ENCODE measurements around the gene CYP3A7.

CYP3A7 gene

DNA sequence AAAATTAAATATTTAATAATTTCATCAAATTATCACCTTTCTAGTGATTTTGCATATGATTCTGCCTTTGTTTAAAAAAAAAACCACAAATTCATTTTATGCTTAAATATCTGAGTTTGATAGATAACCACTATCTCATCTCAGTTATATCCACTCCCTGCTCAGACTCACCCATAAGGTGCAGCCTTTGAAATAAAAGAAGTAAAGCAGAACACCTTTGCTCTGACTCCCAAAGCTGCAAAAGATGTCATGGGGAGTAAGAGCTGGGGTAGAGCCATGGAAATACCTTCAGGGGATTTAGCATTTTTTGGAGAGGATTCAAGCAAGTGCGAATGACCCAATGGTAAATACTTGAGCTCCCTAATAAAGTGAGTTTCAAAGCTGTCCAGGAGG is 40.1 kb downstream of the CYP3A7 start:
- H3K9me2 ChIP-seq (replicated peaks; ENCODE audit: low read depth, low read length), result no peaks in the 10 kb centered on the region
- H3K9ac ChIP-seq (ENCODE audit: low read depth, low read length, poor library complexity, severe bottlenecking), result no peak overlapping the region
- H3K4me3 ChIP-seq (ENCODE audit: low read length, poor library complexity, severe bottlenecking), result no peak overlapping the region
- no peaks in the 10 kb centered on the region for H3K79me2 ChIP-seq (ENCODE audit: insufficient read depth, low read length)
- H3K9me3 ChIP-seq (ENCODE audit: insufficient read depth, low read depth, low read length), result no peaks in the 10 kb centered on the region
- H3K27me3 ChIP-seq (ENCODE audit: insufficient read depth, low read length, poor library complexity, severe bottlenecking), result no peaks in the 10 kb centered on the region
- H3F3A ChIP-seq (ENCODE audit: low read depth), result no peaks in the 10 kb centered on the region
- TF ChIP-seq, protein P1, sequence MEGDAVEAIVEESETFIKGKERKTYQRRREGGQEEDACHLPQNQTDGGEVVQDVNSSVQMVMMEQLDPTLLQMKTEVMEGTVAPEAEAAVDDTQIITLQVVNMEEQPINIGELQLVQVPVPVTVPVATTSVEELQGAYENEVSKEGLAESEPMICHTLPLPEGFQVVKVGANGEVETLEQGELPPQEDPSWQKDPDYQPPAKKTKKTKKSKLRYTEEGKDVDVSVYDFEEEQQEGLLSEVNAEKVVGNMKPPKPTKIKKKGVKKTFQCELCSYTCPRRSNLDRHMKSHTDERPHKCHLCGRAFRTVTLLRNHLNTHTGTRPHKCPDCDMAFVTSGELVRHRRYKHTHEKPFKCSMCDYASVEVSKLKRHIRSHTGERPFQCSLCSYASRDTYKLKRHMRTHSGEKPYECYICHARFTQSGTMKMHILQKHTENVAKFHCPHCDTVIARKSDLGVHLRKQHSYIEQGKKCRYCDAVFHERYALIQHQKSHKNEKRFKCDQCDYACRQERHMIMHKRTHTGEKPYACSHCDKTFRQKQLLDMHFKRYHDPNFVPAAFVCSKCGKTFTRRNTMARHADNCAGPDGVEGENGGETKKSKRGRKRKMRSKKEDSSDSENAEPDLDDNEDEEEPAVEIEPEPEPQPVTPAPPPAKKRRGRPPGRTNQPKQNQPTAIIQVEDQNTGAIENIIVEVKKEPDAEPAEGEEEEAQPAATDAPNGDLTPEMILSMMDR (conservative IDR thresholded peaks at IDR 0.05; ENCODE audit: low read length), result no peak
- no peak for TF ChIP-seq EZH2phosphoT487 (IDR thresholded peaks at IDR 0.05; ENCODE audit: borderline replicate concordance)
- no peak overlapping the region for H2AFZ ChIP-seq (ENCODE audit: low read length)
- H3K4me2 ChIP-seq (ENCODE audit: low read depth, low read length, poor library complexity, severe bottlenecking), result no peak overlapping the region
- no peaks in the 10 kb centered on the region for H3K4me1 ChIP-seq (ENCODE audit: insufficient read depth, low read length, poor library complexity, severe bottlenecking)
- no peaks in the 10 kb centered on the region for H4K20me1 ChIP-seq (ENCODE audit: insufficient read depth, low read length, poor library complexity, severe bottlenecking)
- no peaks in the 10 kb centered on the region for H3K36me3 ChIP-seq (ENCODE audit: insufficient read depth, low read length)

DNA sequence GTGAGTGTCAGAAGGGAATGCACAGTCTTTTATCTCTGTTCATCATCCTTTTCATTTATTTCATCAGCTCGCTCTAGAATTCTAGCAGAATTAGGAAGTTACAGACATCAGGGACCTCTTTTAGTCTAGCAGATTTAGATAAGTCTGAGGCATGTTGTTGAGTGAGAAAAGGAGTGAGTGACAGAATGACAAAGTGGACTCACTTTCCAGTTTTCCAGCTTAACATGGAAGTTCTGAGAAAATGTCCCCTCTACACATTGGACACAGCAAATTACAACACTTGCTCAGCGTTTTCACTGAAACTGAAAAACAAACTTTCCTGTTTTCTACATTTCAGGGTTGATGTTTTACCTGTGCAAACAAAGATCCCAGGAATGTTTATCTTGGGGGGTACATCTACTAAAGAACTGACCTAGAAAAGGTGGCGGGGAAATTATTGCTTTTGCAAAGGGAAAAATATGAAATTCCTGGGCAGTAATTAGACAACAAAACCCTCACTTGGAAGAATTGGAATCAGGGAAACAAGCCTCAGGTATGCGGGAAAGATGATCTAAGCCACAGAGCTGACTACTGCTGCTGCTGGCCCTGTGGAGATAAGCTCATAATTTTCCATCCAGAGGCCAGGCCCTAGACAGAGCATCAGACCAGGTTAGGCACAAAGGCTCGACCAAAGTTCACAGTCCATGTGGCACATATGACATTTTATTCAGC is 40.6 kb downstream of the CYP3A7 start:
- no peaks in the 10 kb centered on the region for H3K9me3 ChIP-seq (ENCODE audit: insufficient read depth, low read depth, low read length)
- no peak overlapping the region for H3K4me3 ChIP-seq (ENCODE audit: low read length, poor library complexity, severe bottlenecking)
- H3K4me1 ChIP-seq (ENCODE audit: insufficient read depth, low read length, poor library complexity, severe bottlenecking), result no peaks in the 10 kb centered on the region
- no peak overlapping the region for H3K9ac ChIP-seq (ENCODE audit: low read depth, low read length, poor library complexity, severe bottlenecking)
- TF ChIP-seq, protein P1 (conservative IDR thresholded peaks at IDR 0.05; ENCODE audit: low read length), result no peak
- TF ChIP-seq EZH2phosphoT487 (IDR thresholded peaks at IDR 0.05; ENCODE audit: borderline replicate concordance), result no peak
- no peaks in the 10 kb centered on the region for H3K36me3 ChIP-seq (ENCODE audit: insufficient read depth, low read length)
- H2AFZ ChIP-seq (ENCODE audit: low read length), result no peak overlapping the region
- no peaks in the 10 kb centered on the region for H3K79me2 ChIP-seq (ENCODE audit: insufficient read depth, low read length)
- H4K20me1 ChIP-seq (ENCODE audit: insufficient read depth, low read length, poor library complexity, severe bottlenecking), result no peaks in the 10 kb centered on the region
- no peaks in the 10 kb centered on the region for H3K9me2 ChIP-seq (replicated peaks; ENCODE audit: low read depth, low read length)
- no peaks in the 10 kb centered on the region for H3K27me3 ChIP-seq (ENCODE audit: insufficient read depth, low read length, poor library complexity, severe bottlenecking)
- no peaks in the 10 kb centered on the region for H3F3A ChIP-seq (ENCODE audit: low read depth)
- no peak overlapping the region for H3K4me2 ChIP-seq (ENCODE audit: low read depth, low read length, poor library complexity, severe bottlenecking)

DNA sequence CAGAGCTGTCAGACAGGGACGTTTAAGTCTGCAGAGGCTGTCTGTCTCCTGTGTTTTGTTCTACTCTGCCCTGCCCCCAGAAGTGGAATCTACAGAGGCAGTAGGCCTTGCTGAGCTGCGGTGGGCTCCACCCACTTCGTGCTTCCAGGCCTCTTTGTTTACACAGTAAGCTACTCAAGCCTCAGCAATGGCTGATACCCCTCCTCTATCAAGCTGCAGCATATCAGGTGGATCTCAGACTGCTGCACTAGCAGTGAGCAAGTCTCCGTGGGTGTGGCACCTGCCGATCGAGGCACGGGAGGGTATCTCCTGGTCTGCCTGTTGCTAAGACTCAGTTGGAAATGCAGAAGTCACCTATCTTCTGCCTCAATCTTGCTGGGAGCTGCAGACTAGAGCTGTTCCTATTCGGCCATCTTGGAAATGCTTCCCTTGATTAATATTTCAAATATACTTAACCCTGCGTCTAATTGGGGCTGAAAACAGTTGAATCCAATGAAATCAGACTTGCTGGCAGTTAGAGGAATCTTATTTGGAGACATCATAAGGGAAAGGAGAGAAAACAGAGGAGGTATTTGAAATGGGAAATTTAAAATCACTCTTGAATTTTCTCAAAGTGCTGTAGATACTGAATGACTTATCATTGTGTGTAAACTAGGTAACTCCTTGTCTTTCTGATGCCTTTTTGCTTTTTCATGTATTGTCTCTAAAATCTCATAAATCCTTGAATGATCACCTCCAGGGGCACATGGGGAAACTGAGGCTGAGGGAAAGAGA is 41.4 kb downstream of the CYP3A7 start:
- Histone ChIP-seq H3K79me2 (ENCODE audit: insufficient read depth, low read length) (no peaks in the 10 kb centered on the region), H3K4me1 (ENCODE audit: insufficient read depth, low read length, poor library complexity, severe bottlenecking) (no peaks in the 10 kb centered on the region), H3K4me3 (ENCODE audit: low read length, poor library complexity, severe bottlenecking) (no peak overlapping the region), H3K9ac (ENCODE audit: low read depth, low read length, poor library complexity, severe bottlenecking) (no peak overlapping the region), H3K9me3 (ENCODE audit: insufficient read depth, low read depth, low read length) (no peaks in the 10 kb centered on the region), H3K9me2 (replicated peaks; ENCODE audit: low read depth, low read length) (no peaks in the 10 kb centered on the region), H3K36me3 (ENCODE audit: insufficient read depth, low read length) (no peaks in the 10 kb centered on the region), H4K20me1 (ENCODE audit: insufficient read depth, low read length, poor library complexity, severe bottlenecking) (no peaks in the 10 kb centered on the region), H3K27me3 (ENCODE audit: insufficient read depth, low read length, poor library complexity, severe bottlenecking) (no peaks in the 10 kb centered on the region), H2AFZ (ENCODE audit: low read length) (no peak overlapping the region), H3K4me2 (ENCODE audit: low read depth, low read length, poor library complexity, severe bottlenecking) (no peak overlapping the region), H3F3A (ENCODE audit: low read depth) (no peaks in the 10 kb centered on the region)
- no peak for TF ChIP-seq EZH2phosphoT487 (IDR thresholded peaks at IDR 0.05; ENCODE audit: borderline replicate concordance)
- TF ChIP-seq, protein P1 (conservative IDR thresholded peaks at IDR 0.05; ENCODE audit: low read length), result no peak
